ENCODE results near the gene CHFR.
"Not testable (repeated sequence)": the region's sequence is repeated elsewhere in the genome, so short reads cannot be mapped to it uniquely, and the experiment has no call there.

Gene CHFR

DNA sequence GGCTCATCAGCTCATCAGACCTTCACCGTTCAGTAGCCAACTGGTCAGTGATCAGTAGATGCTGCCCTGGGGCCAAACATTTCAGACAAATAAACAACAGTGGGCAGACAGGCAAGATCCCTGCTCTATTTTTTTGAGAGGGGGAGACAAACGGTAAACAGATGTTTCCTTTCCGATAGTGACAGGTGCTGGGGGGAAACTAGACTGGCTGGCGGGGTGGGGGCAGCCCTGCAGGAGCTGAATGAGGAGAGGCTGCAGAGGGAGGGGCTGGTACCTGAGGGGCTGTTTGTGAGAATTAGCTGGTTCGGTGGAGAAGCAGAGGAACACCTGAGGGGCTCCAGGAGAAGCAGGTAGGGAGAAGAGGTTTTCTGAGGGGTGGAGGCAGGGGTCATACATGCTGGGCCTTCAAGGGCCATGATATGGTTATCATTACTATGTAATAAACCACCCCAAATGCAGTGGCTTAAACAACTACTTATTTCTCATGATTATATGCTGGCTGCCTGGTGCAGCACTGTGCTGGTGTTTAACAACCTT lies 50.5 kb downstream of the CHFR start:
- Histone ChIP-seq H3K36me3 (replicated peaks in 1 of 2; ENCODE audit: control insufficient read depth in 2 of 2, insufficient read depth in 2 of 2, low read length in 2 of 2) (peaks cover 7 to 20% of the 10 kb centered on the region in 2 donors), H3K9me3 (replicated peaks in 1 of 2; ENCODE audit: control insufficient read depth in 2 of 2, insufficient read depth in 1 of 2, low read depth in 1 of 2, low read length in 2 of 2) (no peaks in the 10 kb centered on the region), H2AK5ac (ENCODE audit: low read depth, low read length) (no peak overlapping the region), H3K4me3 (ENCODE audit: low read length in 2 of 2) (no peak overlapping the region), H3K9ac (ENCODE audit: low read depth, low read length, poor library complexity) (no peak overlapping the region), H3K4ac (ENCODE audit: low read length) (no peak overlapping the region), H4K8ac (ENCODE audit: low read depth, low read length) (no peak overlapping the region), H3K18ac (ENCODE audit: low read length) (no peak overlapping the region), H2BK15ac (ENCODE audit: low read length) (no peak overlapping the region), H2BK120ac (ENCODE audit: low read depth, low read length) (no peak overlapping the region), H3K27ac (replicated peaks; ENCODE audit: low read length) (no peak overlapping the region), H2BK5ac (ENCODE audit: low read length) (no peak overlapping the region), H3K79me1 (ENCODE audit: low read depth, low read length) (peaks cover 5% of the 10 kb centered on the region), H3K14ac (ENCODE audit: low read length) (no peak overlapping the region), H3K23ac (ENCODE audit: low read depth, low read length, poor library complexity) (no peak overlapping the region), H4K91ac (ENCODE audit: low read depth, low read length, poor library complexity) (no peak overlapping the region), H2AFZ (ENCODE audit: low read length) (no peak overlapping the region), H3K4me2 (ENCODE audit: insufficient read depth, low read length, poor library complexity, severe bottlenecking) (no peak overlapping the region), H2BK12ac (ENCODE audit: low read length) (no peak overlapping the region), H3K4me1 (ENCODE audit: control insufficient read depth in 2 of 2, insufficient read depth in 1 of 2, low read depth in 1 of 2, low read length in 2 of 2) (no peaks in the 10 kb centered on the region), H3K27me3 (ENCODE audit: control insufficient read depth in 3 of 3, insufficient read depth in 3 of 3, low read depth in 1 of 3, low read length in 3 of 3) (no peaks in the 10 kb centered on the region)
- no peak for DNase-seq (ENCODE audit: low spot score)
- WGBS, 2 donors (ENCODE audit: extremely low coverage in 2 of 2, insufficient read length in 2 of 2, insufficient replicate concordance in 1 of 2), result no CpG with 5 or more reads among the region's 5 CpGs

DNA sequence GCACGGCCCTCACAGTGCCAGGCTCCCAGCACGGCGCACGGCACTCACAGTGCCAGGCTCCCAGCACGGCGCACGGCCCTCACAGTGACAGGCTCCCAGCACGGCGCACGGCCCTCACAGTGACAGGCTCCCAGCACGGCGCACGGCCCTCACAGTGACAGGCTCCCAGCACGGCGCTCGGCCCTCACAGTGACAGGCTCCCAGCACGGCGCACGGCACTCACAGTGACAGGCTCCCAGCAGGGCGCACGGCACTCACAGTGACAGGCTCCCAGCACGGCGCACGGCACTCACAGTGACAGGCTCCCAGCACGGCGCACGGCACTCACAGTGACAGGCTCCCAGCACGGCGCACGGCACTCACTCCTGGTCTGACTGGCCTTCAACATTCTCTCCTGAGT lies 51.2 kb downstream of the CHFR start:
- H3K9me3 ChIP-seq (replicated peaks in 1 of 2; ENCODE audit: control insufficient read depth in 2 of 2, insufficient read depth in 1 of 2, low read depth in 1 of 2, low read length in 2 of 2); H3K18ac ChIP-seq (ENCODE audit: low read length); H2AK5ac ChIP-seq (ENCODE audit: low read depth, low read length); H3K27me3 ChIP-seq (ENCODE audit: control insufficient read depth in 3 of 3, insufficient read depth in 3 of 3, low read depth in 1 of 3, low read length in 3 of 3); H3K14ac ChIP-seq (ENCODE audit: low read length); H3K4me3 ChIP-seq (ENCODE audit: low read length in 2 of 2); H3K4me1 ChIP-seq (ENCODE audit: control insufficient read depth in 2 of 2, insufficient read depth in 1 of 2, low read depth in 1 of 2, low read length in 2 of 2); H3K9ac ChIP-seq (ENCODE audit: low read depth, low read length, poor library complexity); H3K23ac ChIP-seq (ENCODE audit: low read depth, low read length, poor library complexity); H3K27ac ChIP-seq (replicated peaks; ENCODE audit: low read length); H3K79me1 ChIP-seq (ENCODE audit: low read depth, low read length); H2BK5ac ChIP-seq (ENCODE audit: low read length); H2BK120ac ChIP-seq (ENCODE audit: low read depth, low read length); H4K8ac ChIP-seq (ENCODE audit: low read depth, low read length); H3K4ac ChIP-seq (ENCODE audit: low read length); DNase-seq (ENCODE audit: low spot score); H2BK12ac ChIP-seq (ENCODE audit: low read length); H2BK15ac ChIP-seq (ENCODE audit: low read length); H2AFZ ChIP-seq (ENCODE audit: low read length); H3K4me2 ChIP-seq (ENCODE audit: insufficient read depth, low read length, poor library complexity, severe bottlenecking); H4K91ac ChIP-seq (ENCODE audit: low read depth, low read length, poor library complexity): not testable (repeated sequence)
- peaks cover 6 to 16% of the 10 kb centered on the region in 2 donors for H3K36me3 ChIP-seq (replicated peaks in 1 of 2; ENCODE audit: control insufficient read depth in 2 of 2, insufficient read depth in 2 of 2, low read length in 2 of 2)
- no CpG with 5 or more reads among the region's 30 CpGs for whole genome bisulfite sequencing, 2 donors (ENCODE audit: extremely low coverage in 2 of 2, insufficient read length in 2 of 2, insufficient replicate concordance in 1 of 2)

- H2BK15ac ChIP-seq (ENCODE audit: low read length), result no peak overlapping the region
- no peak for DNase-seq (ENCODE audit: low spot score)
- peaks cover 3% of the 10 kb centered on the region for H3K79me1 ChIP-seq (ENCODE audit: low read depth, low read length)
- H3K4ac ChIP-seq (ENCODE audit: low read length), result no peak overlapping the region
- no peaks in the 10 kb centered on the region for H3K4me1 ChIP-seq (ENCODE audit: control insufficient read depth in 2 of 2, insufficient read depth in 1 of 2, low read depth in 1 of 2, low read length in 2 of 2)
- no peak overlapping the region for H4K91ac ChIP-seq (ENCODE audit: low read depth, low read length, poor library complexity)
- H3K4me2 ChIP-seq (ENCODE audit: insufficient read depth, low read length, poor library complexity, severe bottlenecking), result no peak overlapping the region
- no peak overlapping the region for H3K4me3 ChIP-seq (ENCODE audit: low read length in 2 of 2)
- no peaks in the 10 kb centered on the region for H3K9me3 ChIP-seq (replicated peaks in 1 of 2; ENCODE audit: control insufficient read depth in 2 of 2, insufficient read depth in 1 of 2, low read depth in 1 of 2, low read length in 2 of 2)
- H3K27ac ChIP-seq (replicated peaks; ENCODE audit: low read length), result no peak overlapping the region
- H3K18ac ChIP-seq (ENCODE audit: low read length), result no peak overlapping the region
- H3K36me3 ChIP-seq (replicated peaks in 1 of 2; ENCODE audit: control insufficient read depth in 2 of 2, insufficient read depth in 2 of 2, low read length in 2 of 2), result peaks cover 6 to 7% of the 10 kb centered on the region in 2 donors
- no peak overlapping the region for H2BK5ac ChIP-seq (ENCODE audit: low read length)
- no peak overlapping the region for H4K8ac ChIP-seq (ENCODE audit: low read depth, low read length)
- H3K9ac ChIP-seq (ENCODE audit: low read depth, low read length, poor library complexity), result no peak overlapping the region
- H3K27me3 ChIP-seq (ENCODE audit: control insufficient read depth in 3 of 3, insufficient read depth in 3 of 3, low read depth in 1 of 3, low read length in 3 of 3), result no peaks in the 10 kb centered on the region
- no peak overlapping the region for H2AFZ ChIP-seq (ENCODE audit: low read length)
- H3K23ac ChIP-seq (ENCODE audit: low read depth, low read length, poor library complexity), result no peak overlapping the region
- WGBS, 2 donors (ENCODE audit: extremely low coverage in 2 of 2, insufficient read length in 2 of 2, insufficient replicate concordance in 1 of 2), result no CpG with 5 or more reads among the region's 42 CpGs
- H2BK120ac ChIP-seq (ENCODE audit: low read depth, low read length), result no peak overlapping the region
- no peak overlapping the region for H2BK12ac ChIP-seq (ENCODE audit: low read length)
- H3K14ac ChIP-seq (ENCODE audit: low read length), result peak overlapping the region; percentile 21
- H2AK5ac ChIP-seq (ENCODE audit: low read depth, low read length), result no peak overlapping the region
These were observed 52.1 kb downstream of the CHFR start for GRCh38 chr12:132835076-132836025.

DNA sequence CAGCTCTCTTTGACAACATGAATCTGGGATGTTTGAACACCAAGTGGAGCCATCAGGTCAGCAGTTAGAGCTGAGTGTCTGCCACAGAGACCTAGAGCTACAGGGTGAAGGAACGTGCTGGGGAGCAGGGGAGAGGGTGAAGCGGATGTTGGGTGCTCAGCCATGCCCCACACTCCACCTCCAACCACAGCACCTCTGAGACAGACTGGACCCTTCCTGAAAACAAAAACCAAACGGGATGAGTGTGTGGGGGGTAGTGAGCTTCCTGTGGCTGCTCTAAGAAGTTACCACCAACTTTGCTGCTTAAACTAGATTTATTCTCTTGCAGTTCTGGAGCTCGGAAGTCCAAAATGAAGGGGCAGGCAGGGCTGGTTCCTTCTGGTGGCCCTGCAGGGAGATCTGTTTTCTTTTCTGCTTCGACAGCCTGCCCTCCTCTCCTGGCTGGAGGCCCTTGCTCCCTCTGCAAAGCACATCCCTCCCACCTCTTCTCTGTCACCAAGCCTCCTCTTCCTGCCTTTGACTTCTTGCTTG lies 53.2 kb downstream of the CHFR start:
- no peak for DNase-seq (ENCODE audit: low spot score)
- Histone ChIP-seq H3K36me3 (replicated peaks in 1 of 2; ENCODE audit: control insufficient read depth in 2 of 2, insufficient read depth in 2 of 2, low read length in 2 of 2) (peaks cover 0 to 2% of the 10 kb centered on the region in 2 donors), H2AK5ac (ENCODE audit: low read depth, low read length) (no peak overlapping the region), H3K27me3 (ENCODE audit: control insufficient read depth in 3 of 3, insufficient read depth in 3 of 3, low read depth in 1 of 3, low read length in 3 of 3) (no peaks in the 10 kb centered on the region), H2BK12ac (ENCODE audit: low read length) (no peak overlapping the region), H3K4me2 (ENCODE audit: insufficient read depth, low read length, poor library complexity, severe bottlenecking) (no peak overlapping the region), H3K9ac (ENCODE audit: low read depth, low read length, poor library complexity) (no peak overlapping the region), H3K18ac (ENCODE audit: low read length) (no peak overlapping the region), H3K23ac (ENCODE audit: low read depth, low read length, poor library complexity) (no peak overlapping the region), H4K91ac (ENCODE audit: low read depth, low read length, poor library complexity) (no peak overlapping the region), H3K4me3 (ENCODE audit: low read length in 2 of 2) (no peak overlapping the region), H3K9me3 (replicated peaks in 1 of 2; ENCODE audit: control insufficient read depth in 2 of 2, insufficient read depth in 1 of 2, low read depth in 1 of 2, low read length in 2 of 2) (peaks cover 0 to 8% of the 10 kb centered on the region in 2 donors), H2BK15ac (ENCODE audit: low read length) (no peak overlapping the region), H4K8ac (ENCODE audit: low read depth, low read length) (no peak overlapping the region), H2BK5ac (ENCODE audit: low read length) (no peak overlapping the region), H3K4me1 (ENCODE audit: control insufficient read depth in 2 of 2, insufficient read depth in 1 of 2, low read depth in 1 of 2, low read length in 2 of 2) (no peaks in the 10 kb centered on the region), H2BK120ac (ENCODE audit: low read depth, low read length) (no peak overlapping the region), H3K14ac (ENCODE audit: low read length) (no peak overlapping the region), H2AFZ (ENCODE audit: low read length) (no peak overlapping the region), H3K79me1 (ENCODE audit: low read depth, low read length) (peaks cover 3% of the 10 kb centered on the region), H3K4ac (ENCODE audit: low read length) (no peak overlapping the region), H3K27ac (replicated peaks; ENCODE audit: low read length) (no peak overlapping the region)
- WGBS, 2 donors (ENCODE audit: extremely low coverage in 2 of 2, insufficient read length in 2 of 2, insufficient replicate concordance in 1 of 2), result no CpG with 5 or more reads among the region's 5 CpGs
